ENCODE data around the gene ABI1.
"Not testable (repeated sequence)": the region's sequence is repeated elsewhere in the genome, so short reads cannot be mapped to it uniquely, and the experiment has no call there.

The ABI1 gene

GRCh38 chr10:26860443-26861204, at the start of gene ABI1:
ABI1 (minus strand) TSS chr10:26860958; CDS start chr10:26860863, 95 bp downstream.
- DNase-seq, result peak; percentile 93

DNA sequence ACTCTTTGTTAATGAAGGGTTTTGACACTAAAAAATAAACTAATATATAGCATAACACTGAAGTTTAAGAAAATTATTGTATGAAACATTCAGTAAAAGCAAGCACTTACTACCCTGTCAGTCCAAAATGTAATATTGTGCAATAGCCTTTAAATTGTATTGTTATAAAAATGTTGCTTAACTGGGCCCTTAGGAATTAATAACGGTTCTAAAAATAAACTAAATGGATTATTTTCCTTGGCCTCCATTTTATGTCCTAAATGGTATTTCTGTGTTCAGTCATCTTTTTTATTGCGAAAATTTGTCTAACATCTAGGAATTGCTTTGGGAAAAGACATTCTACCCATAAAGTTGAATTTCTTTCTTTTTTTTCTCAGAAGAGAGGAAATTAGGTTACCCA, 49.0 kb upstream of the ABI1 start:
- DNase-seq, result no peak

- DNase-seq, result not testable (repeated sequence)
Measured at GRCh38 chr10:26905253-26905781, 44.6 kb upstream of the ABI1 start.

GRCh38 chr10:26903431-26904217, 42.9 kb upstream of the ABI1 start:
- no peak for DNase-seq

DNA sequence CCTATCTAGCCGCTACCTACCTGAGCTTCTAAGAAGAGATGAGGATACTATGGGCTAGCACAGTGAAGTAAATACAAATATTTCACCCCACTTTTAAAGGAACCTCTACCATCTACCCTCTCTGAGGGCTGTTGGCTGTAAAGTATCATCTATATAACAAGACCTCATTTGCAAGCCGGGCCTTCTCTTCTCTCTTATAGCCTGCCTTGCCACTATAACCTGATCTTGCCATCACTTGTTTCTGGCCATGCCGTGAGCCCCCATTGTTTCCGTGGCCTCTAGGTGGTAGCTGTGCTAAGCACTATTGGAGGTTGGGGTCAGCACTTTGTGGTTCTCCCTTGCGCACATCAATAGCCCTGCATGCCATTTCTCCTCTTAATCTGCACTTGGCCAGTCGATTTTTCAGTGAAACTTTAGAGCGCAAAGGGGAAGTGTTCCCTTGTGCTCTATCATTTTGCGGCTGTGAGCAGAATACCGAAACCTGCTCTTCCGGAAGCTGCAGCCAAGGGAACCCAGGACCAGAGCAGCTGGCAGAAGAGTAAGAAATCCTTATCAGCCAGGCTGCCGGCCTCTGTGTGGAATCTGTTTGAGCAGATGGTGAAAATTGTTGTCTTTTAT, 31.7 kb upstream of the ABI1 start:
- not testable (repeated sequence) for DNase-seq

- DNase-seq, result peak; percentile 20
Measured at GRCh38 chr10:26890956-26891355, 30.2 kb upstream of the ABI1 start.

- DNase-seq, result no peak
Measured at GRCh38 chr10:26887611-26888215, 27.0 kb upstream of the ABI1 start.

DNA sequence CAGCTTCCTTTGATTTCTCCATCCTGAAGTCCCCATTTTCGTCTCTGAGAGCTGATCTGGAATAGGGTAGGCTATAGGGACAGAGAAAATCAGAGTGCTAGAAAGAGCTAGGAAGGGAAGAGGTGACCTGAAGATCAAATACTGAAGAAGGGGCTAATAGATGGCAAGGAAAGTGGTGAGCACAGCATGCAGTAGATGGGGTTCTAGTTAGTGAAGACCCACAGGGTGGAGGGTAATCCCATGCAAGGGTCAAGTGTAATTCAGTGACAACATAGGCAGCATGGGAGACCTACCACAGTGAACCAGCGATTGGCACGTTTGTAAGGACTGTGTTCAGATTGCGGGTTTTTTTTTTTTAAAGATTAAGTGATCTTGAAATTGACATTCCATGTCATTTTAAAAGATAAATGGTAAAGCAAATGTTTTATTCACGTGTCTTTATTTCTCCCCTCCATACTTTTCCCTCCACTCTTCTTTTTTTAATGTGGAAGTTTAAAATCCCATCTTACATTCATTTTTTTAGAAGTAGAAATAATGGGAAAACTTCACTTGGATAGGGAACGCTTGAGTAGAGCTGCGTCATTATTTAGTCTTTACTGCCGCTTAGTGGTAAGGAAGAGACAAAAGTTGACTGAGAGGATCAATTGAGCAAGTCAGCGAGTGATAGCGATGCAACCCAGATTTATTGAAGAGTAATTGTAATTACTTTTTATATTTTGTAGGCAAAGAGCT, 21.0 kb upstream of the ABI1 start:
- DNase-seq, result peak; percentile 6

GRCh38 chr10:26879744-26880143, 19.0 kb upstream of the ABI1 start:
- DNase-seq, result no peak

- DNase-seq, result no peak
Measured at GRCh38 chr10:26870766-26871165, 10.0 kb upstream of the ABI1 start.

GRCh38 chr10:26869528-26869927, 8.8 kb upstream of the ABI1 start:
- no peak for DNase-seq

GRCh38 chr10:26863351-26864076, 2.8 kb upstream of the ABI1 start:
- DNase-seq, result no peak

GRCh38 chr10:26861205-26861998, 644 bp upstream of the ABI1 start:
- DNase-seq, result no peak

GRCh38 chr10:26860102-26860442, 686 bp downstream of the ABI1 start:
- DNase-seq, result no peak

- DNase-seq, result no peak
Measured at GRCh38 chr10:26859241-26860101, 1.3 kb downstream of the ABI1 start.

DNA sequence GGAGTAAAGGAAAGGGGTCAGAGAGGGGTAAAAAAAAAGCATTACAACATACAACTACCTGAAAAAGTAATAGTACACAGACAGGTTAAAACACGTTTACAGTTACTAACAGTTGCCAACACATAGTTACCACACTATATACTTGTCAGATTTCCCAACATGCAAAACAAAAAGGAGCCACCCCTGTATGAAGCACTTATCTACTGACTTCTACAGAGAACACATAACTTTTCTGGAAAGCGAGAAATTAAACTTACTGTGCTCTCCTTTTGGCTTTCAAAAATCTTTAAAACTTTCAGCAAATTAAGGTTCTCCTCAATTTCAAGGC, 2.1 kb downstream of the ABI1 start:
- no peak for DNase-seq

GRCh38 chr10:26857991-26858706, 2.6 kb downstream of the ABI1 start:
- no peak for DNase-seq

- not testable (repeated sequence) for DNase-seq
Measured at GRCh38 chr10:26857553-26857952, 3.2 kb downstream of the ABI1 start.

- no peak for DNase-seq
Measured at GRCh38 chr10:26855186-26855585, 5.6 kb downstream of the ABI1 start.
